ENCODE results near the gene GFER. TPM values are rescaled to one million over a fixed set of nuclear protein-coding genes. Genes with fewer than 3 reads are reported as not detected.
"Not testable (repeated sequence)": the region's sequence is repeated elsewhere in the genome, so short reads cannot be mapped to it uniquely, and the experiment has no call there.

GFER gene
- total RNA-seq (10 to 100 TPM; 19.6 to 22.6 TPM), polyA plus RNA-seq (10 to 100 TPM; 32.2 to 35.7 TPM)

DNA sequence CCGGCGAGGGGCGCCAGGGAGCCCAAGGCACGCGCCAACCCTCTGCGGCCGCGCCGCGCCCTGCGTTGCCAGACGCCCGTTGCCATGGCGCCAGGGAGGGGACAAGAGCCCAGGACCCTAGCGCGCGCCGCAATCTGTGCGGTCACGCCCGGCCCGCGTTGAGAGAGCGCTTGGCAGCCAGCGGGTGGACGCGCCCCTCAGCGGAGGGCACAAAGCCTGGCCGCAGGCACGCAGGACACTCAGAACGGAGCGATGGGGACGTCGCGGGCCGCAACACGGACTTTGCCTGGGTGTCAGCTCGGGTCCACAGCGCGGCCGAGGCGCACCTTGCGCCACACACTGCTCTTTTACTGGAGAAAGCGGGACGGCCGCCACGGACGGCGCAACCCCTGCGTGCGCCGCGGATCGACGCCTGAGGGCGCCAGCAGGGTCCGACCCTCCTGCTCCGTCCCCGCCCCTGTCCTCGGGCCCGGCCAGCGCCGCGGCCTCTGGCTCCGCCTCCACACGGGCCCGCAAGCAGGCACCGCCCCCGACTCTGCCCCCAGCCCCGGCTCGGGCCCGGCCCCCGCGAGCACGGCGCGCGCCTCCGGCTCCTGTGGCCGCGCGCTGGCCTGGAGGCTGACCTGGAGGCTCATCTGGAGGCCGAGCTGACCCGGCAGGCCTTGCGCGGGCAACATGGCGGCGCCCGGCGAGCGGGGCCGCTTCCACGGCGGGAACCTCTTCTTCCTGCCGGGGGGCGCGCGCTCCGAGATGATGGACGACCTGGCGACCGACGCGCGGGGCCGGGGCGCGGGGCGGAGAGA is at the start of gene GFER:
Gene GFER (plus strand): TSS at position 650 of the 803 bp plus-strand sequence. CDS start 26 bp downstream, at position 676.
- Mint-ChIP-seq H3K9me3 (no peaks in the 10 kb centered on the region), H3K4me3 (peak within 1 kb of the TSS; percentile 78 to 89 (median 86)), H3K36me3 (peaks cover 6 to 10% of the 10 kb centered on the region in 2 donors), H3K4me1 (peaks cover 4 to 22% (median 15%) of the 10 kb centered on the region in 4 donors), H3K27ac (peak within 1 kb of the TSS; percentile 57 to 91 (median 86)), H3K27me3 (peaks cover 11 to 14% of the 10 kb centered on the region in 2 donors)
- H3K27ac ChIP-seq (ENCODE audit: low read depth, low read length) = peak within 1 kb of the TSS; percentile 57
- POLR2A ChIA-PET (ENCODE audit: partially characterized antibody) = interaction anchor here (0.8 to 7.5 kb wide), 4 partner anchors 12 to 152 kb away, joined by 4 to 99 read pairs (median 32); partner anchors contain the start of genes NDUFB10, PKD1, RNF151 and RPS2
- H3K36me3 ChIP-seq (ENCODE audit: insufficient read depth, low read length) = peaks cover 4% of the 10 kb centered on the region
- H3K4me1 ChIP-seq (ENCODE audit: insufficient read depth, low read length) = peaks cover 22% of the 10 kb centered on the region
- DNase-seq = peak; percentile 47 to 70 (median 63)
- H3K4me3 ChIP-seq (ENCODE audit: low read length in 2 of 2) = peak within 1 kb of the TSS; percentile 52 to 64
- no peaks in the 10 kb centered on the region for H3K9me3 ChIP-seq (ENCODE audit: control insufficient read depth in 1 of 2, low read length in 2 of 2)
- CTCF ChIA-PET (ENCODE audit: partially characterized antibody) = interaction anchor here (1.4 to 2.1 kb wide), 2 partner anchors 20 kb away, joined by 4 to 8 read pairs; no protein-coding TSS in a partner anchor
- intact Hi-C loops (cut with micrococcal nuclease) = loop anchor here (1.0 kb wide), 3 partner anchors 9 to 172 kb away; partner anchors contain the start of genes NDUFB10 and TRAF7
- H3K27me3 ChIP-seq (ENCODE audit: insufficient read depth, low read length) = peaks cover 20% of the 10 kb centered on the region

DNA sequence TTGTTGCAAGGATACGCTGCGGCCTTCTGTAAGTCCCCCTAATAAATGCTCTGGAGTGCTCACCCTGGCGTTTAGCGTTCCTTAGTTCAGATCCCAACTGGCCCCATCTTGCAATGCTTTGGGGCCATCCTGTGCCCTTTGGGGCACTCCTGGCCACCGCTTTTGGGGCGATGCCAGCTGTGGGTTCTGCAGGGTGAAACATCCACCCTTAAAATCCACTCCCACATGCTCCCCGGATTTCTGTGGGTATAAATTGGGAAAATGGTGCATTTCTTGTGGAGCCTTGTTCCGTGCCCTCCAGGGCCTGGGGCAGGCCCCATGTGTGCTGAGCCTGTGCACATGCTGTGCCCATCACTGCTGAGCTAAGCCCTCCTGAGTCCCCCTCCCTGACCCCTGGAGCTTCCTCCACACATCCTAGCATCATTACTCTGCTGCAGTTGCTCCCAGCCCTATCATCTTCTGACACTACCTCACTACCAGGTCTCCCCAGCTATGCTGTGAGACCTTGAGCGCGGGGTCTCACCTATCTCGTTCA is 47.0 kb upstream of the GFER start:
- Histone ChIP-seq H3K27ac (ENCODE audit: low read depth, low read length) (no peak overlapping the region), H3K9me3 (ENCODE audit: control insufficient read depth in 1 of 2, low read length in 2 of 2) (no peaks in the 10 kb centered on the region), H3K27me3 (ENCODE audit: insufficient read depth, low read length) (no peaks in the 10 kb centered on the region), H3K4me1 (ENCODE audit: insufficient read depth, low read length) (peaks cover 8% of the 10 kb centered on the region), H3K36me3 (ENCODE audit: insufficient read depth, low read length) (peaks cover 15% of the 10 kb centered on the region), H3K4me3 (ENCODE audit: low read length in 2 of 2) (no peak overlapping the region)
- Mint-ChIP-seq H3K27me3 (no peaks in the 10 kb centered on the region), H3K4me3 (no peak overlapping the region), H3K9me3 (no peaks in the 10 kb centered on the region), H3K36me3 (peaks cover 0 to 11% of the 10 kb centered on the region in 2 donors), H3K4me1 (peaks cover 0 to 8% (median 1%) of the 10 kb centered on the region in 4 donors), H3K27ac (no peak overlapping the region)
- CTCF ChIA-PET (ENCODE audit: partially characterized antibody) = no interaction called here
- POLR2A ChIA-PET (ENCODE audit: partially characterized antibody) = no interaction called here
- DNase-seq = no peak
- intact Hi-C loops (cut with micrococcal nuclease) = no loop called here

DNA sequence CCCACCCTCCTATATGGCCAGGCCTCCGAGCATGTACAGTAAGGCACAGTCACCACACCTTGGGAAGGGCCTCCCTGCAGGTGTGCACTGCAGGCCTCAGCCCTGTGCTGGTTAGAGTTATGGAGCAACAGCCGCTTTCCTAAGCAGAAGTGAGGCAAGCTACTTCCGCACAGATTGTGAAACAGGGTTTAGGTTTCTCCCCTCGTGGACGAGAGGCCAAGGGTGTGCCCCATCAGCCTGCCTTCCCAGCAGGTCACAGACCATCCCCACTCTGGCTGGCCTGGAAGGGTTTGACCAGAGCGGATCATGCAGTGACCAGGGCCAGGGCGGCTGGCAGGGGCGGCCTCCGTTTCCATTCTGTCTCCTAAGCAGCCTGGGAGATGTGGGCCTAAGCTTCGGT is 45.7 kb upstream of the GFER start:
- peaks cover 16% of the 10 kb centered on the region for H3K4me1 ChIP-seq (ENCODE audit: insufficient read depth, low read length)
- H3K4me1 Mint-ChIP-seq = peaks cover 0 to 13% (median 5%) of the 10 kb centered on the region in 4 donors
- no peak overlapping the region for H3K4me3 Mint-ChIP-seq
- H3K4me3 ChIP-seq (ENCODE audit: low read length in 2 of 2) = no peak overlapping the region
- ChIA-PET CTCF (ENCODE audit: partially characterized antibody) (no interaction called here), POLR2A (ENCODE audit: partially characterized antibody) (no interaction called here)
- H3K36me3 ChIP-seq (ENCODE audit: insufficient read depth, low read length) = peaks cover 15% of the 10 kb centered on the region
- H3K27me3 Mint-ChIP-seq = no peaks in the 10 kb centered on the region
- H3K27ac ChIP-seq (ENCODE audit: low read depth, low read length) = no peak overlapping the region
- H3K27ac Mint-ChIP-seq = no peak overlapping the region
- no peaks in the 10 kb centered on the region for H3K27me3 ChIP-seq (ENCODE audit: insufficient read depth, low read length)
- peaks cover 0 to 11% of the 10 kb centered on the region in 2 donors for H3K36me3 Mint-ChIP-seq
- DNase-seq = no peak
- H3K9me3 Mint-ChIP-seq = no peaks in the 10 kb centered on the region
- intact Hi-C loops (cut with micrococcal nuclease) = no loop called here
- no peaks in the 10 kb centered on the region for H3K9me3 ChIP-seq (ENCODE audit: control insufficient read depth in 1 of 2, low read length in 2 of 2)

DNA sequence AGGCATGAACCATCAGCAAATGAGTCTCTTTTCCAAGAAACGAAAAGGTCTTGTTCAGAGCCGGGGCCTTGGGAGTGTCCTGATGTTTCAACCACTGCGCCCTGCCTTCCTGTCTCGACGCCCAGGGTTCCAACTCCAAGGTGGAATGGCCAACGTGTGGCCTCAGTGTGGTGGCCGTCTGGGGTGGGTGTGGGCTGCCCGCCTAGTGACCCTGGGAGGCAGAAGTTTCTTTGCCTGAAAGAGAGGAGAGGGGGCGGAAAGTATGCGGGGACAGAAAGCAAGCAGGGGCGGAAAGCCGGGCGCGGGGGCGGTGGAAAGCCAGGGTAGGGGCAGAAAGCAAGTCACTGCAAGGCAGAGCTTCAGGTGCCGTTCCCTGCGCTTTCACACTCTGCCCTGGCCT is 45.1 kb upstream of the GFER start:
- H3K27me3 Mint-ChIP-seq = no peaks in the 10 kb centered on the region
- Histone ChIP-seq H3K36me3 (ENCODE audit: insufficient read depth, low read length) (peaks cover 15% of the 10 kb centered on the region), H3K4me3 (ENCODE audit: low read length in 2 of 2) (no peak overlapping the region), H3K4me1 (ENCODE audit: insufficient read depth, low read length) (peaks cover 21% of the 10 kb centered on the region), H3K9me3 (ENCODE audit: control insufficient read depth in 1 of 2, low read length in 2 of 2) (no peaks in the 10 kb centered on the region), H3K27ac (ENCODE audit: low read depth, low read length) (no peak overlapping the region), H3K27me3 (ENCODE audit: insufficient read depth, low read length) (no peaks in the 10 kb centered on the region)
- H3K4me1 Mint-ChIP-seq = peaks cover 0 to 18% (median 7%) of the 10 kb centered on the region in 4 donors
- POLR2A ChIA-PET (ENCODE audit: partially characterized antibody) = no interaction called here
- H3K36me3 Mint-ChIP-seq = peaks cover 0 to 11% of the 10 kb centered on the region in 2 donors
- H3K27ac Mint-ChIP-seq = no peak overlapping the region
- intact Hi-C loops (cut with micrococcal nuclease) = no loop called here
- CTCF ChIA-PET (ENCODE audit: partially characterized antibody) = no interaction called here
- H3K9me3 Mint-ChIP-seq = no peaks in the 10 kb centered on the region
- H3K4me3 Mint-ChIP-seq = no peak overlapping the region
- no peak for DNase-seq

DNA sequence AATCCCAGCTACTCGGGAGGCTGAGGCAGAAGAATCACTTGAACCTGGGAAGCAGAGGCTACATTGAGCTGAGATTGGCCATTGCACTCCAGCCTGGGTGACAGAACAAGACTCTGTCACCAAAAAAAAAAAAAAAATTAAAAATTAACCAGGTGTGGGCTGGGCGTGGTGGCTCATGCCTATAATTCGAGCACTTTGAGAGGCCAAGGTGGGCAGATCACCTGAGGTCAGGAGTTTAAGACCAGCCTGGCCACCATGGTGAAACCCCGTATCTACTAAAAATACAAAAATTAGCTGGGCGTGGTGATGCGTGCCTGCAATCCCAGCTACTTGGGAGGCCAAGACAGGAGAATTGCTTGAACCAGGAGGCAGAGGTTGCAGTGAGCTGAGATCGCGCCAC is 44.2 kb upstream of the GFER start:
- not testable (repeated sequence) for H3K9me3 ChIP-seq (ENCODE audit: control insufficient read depth in 1 of 2, low read length in 2 of 2); H3K4me3 Mint-ChIP-seq; H3K27ac ChIP-seq (ENCODE audit: low read depth, low read length); H3K27ac Mint-ChIP-seq; H3K4me3 ChIP-seq (ENCODE audit: low read length in 2 of 2); H3K27me3 ChIP-seq (ENCODE audit: insufficient read depth, low read length); DNase-seq; H3K27me3 Mint-ChIP-seq; H3K9me3 Mint-ChIP-seq
- H3K4me1 Mint-ChIP-seq = peaks cover 0 to 26% (median 7%) of the 10 kb centered on the region in 4 donors
- CTCF ChIA-PET (ENCODE audit: partially characterized antibody) = interaction anchor here (0.7 kb wide), 2 partner anchors 402 to 411 kb away, joined by 3 read pairs; no protein-coding TSS in a partner anchor
- Histone ChIP-seq H3K4me1 (ENCODE audit: insufficient read depth, low read length) (peaks cover 21% of the 10 kb centered on the region), H3K36me3 (ENCODE audit: insufficient read depth, low read length) (peaks cover 15% of the 10 kb centered on the region)
- peaks cover 0 to 11% of the 10 kb centered on the region in 2 donors for H3K36me3 Mint-ChIP-seq
- intact Hi-C loops (cut with micrococcal nuclease) = loop anchor here (5.0 kb wide), 3 partner anchors 52 to 448 kb away; partner anchors contain the start of genes CRAMP1, IFT140 and TELO2
- POLR2A ChIA-PET (ENCODE audit: partially characterized antibody) = interaction anchor here (4.6 kb wide), 1 partner anchor 25 kb away, joined by 34 read pairs; the partner anchor contains the start of gene RPS2

DNA sequence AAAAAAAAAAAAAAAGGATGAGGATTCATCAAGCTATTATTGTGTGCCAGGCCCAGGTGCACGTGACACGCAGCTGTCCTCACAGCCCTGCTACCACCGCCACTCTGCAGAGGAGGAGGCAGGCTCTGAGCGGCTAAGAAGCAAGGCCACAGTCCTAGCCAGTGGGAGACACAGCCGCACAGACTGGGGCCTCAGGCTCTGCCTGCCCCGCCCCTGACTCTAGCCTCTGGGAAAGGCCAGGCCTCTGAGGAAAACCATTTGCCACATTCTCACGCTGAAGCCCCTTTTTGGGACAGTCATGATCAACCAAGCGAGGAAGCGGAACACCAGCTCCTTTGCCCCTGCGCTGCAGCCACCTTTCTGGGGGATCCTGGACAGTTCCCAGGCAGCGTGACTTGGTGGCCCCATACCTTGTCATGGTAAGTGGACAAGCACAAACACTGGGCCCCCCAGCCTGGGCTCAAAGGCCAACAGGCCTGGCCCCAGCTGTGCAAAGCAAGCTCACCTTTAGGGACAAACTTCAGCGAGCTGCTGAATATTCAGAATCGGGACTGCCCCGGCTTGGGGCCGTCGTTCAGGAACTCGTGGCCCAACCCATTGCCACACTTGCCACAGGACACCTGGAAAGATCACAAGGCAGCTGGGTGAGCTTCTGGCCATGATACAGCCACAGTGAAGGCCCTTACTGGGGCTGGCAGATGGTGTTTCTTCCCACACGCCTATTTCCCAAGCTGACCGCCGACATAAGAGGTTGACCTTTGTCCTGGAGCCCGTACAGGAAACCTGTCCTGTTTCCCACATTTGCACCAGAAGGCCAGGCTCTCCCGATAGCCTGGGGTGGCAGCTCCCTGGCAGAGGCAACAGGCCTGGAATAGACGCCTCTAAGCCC is 43.5 kb upstream of the GFER start:
- H3K4me3 Mint-ChIP-seq = peak overlapping the region in 1 of 8 donors; percentile 15
- no peak overlapping the region for H3K27ac Mint-ChIP-seq
- Histone ChIP-seq H3K9me3 (ENCODE audit: control insufficient read depth in 1 of 2, low read length in 2 of 2) (no peaks in the 10 kb centered on the region), H3K27me3 (ENCODE audit: insufficient read depth, low read length) (no peaks in the 10 kb centered on the region), H3K4me3 (ENCODE audit: low read length in 2 of 2) (no peak overlapping the region), H3K36me3 (ENCODE audit: insufficient read depth, low read length) (peaks cover 15% of the 10 kb centered on the region), H3K27ac (ENCODE audit: low read depth, low read length) (no peak overlapping the region), H3K4me1 (ENCODE audit: insufficient read depth, low read length) (peaks cover 21% of the 10 kb centered on the region)
- H3K4me1 Mint-ChIP-seq = peaks cover 0 to 26% (median 7%) of the 10 kb centered on the region in 4 donors
- DNase-seq = no peak
- no peaks in the 10 kb centered on the region for H3K9me3 Mint-ChIP-seq
- CTCF ChIA-PET (ENCODE audit: partially characterized antibody) = interaction anchor here (1.1 to 1.6 kb wide), 2 partner anchors 11 to 17 kb away, joined by 3 to 4 read pairs; no protein-coding TSS in a partner anchor
- peaks cover 0 to 11% of the 10 kb centered on the region in 2 donors for H3K36me3 Mint-ChIP-seq
- no peaks in the 10 kb centered on the region for H3K27me3 Mint-ChIP-seq
- intact Hi-C loops (cut with micrococcal nuclease) = loop anchor here (5.0 kb wide), 3 partner anchors 52 to 448 kb away; partner anchors contain the start of genes CRAMP1, IFT140 and TELO2
- POLR2A ChIA-PET (ENCODE audit: partially characterized antibody) = interaction anchor here (0.9 to 4.6 kb wide), 3 partner anchors 25 to 215 kb away, joined by 3 to 34 read pairs (median 4); partner anchors contain the start of genes RPS2, TBL3 and TRAF7
